Activated naive CD8-positive, alpha-beta T cell treated with anti-CD3 and anti-CD28 coated beads, Interleukin-2, amount 50 U/mL, for 16 hours (primary cell): Measurements from ENCODE around the gene AHNAK2.

Experiments
- DNase-seq: peaks from one replicate; pipeline ENCODE4 v3.0.0-alpha.2; 2020; ENCODE audit warnings: low read depth, low spot score

AHNAK2 gene

DNA sequence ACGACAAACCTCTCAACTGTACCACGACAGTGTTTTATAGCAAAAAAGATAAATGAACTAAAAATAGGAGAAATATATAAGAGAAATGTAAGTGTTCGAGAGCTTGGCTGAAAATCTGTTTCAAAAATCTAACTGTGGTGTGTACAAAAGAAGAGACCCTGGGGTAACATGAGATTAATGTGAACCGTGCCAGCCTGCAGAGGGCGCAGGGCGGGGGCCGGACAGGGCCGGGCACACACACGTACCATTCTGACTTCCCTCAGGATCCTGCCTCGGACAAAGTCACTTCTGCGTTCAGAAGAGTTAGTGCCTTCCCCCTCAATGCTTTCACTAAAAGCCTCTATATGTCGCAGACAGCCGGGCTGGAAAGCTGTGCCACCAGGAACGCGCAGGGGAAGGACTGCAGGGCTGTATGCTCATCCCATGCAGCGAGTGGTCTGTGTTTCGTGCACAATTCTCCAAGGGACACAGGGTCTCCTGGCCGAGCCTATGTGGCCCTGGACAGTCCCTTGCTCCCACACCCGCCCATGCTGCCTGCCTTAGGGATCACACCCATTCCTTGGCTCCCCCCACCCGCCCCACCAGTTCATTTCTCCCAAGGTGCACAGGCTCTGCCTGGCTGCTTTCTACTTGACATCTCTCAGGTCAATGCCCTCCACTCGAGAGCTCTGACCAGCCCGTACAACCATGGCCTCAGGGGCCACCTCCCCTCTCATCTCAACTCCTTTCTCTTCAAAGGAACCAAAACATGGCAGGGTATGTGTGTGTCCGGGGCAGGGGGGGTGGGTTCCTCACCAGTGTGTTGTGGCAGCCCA is 34.2 kb upstream of the AHNAK2 start:
- no peak for DNase-seq

DNA sequence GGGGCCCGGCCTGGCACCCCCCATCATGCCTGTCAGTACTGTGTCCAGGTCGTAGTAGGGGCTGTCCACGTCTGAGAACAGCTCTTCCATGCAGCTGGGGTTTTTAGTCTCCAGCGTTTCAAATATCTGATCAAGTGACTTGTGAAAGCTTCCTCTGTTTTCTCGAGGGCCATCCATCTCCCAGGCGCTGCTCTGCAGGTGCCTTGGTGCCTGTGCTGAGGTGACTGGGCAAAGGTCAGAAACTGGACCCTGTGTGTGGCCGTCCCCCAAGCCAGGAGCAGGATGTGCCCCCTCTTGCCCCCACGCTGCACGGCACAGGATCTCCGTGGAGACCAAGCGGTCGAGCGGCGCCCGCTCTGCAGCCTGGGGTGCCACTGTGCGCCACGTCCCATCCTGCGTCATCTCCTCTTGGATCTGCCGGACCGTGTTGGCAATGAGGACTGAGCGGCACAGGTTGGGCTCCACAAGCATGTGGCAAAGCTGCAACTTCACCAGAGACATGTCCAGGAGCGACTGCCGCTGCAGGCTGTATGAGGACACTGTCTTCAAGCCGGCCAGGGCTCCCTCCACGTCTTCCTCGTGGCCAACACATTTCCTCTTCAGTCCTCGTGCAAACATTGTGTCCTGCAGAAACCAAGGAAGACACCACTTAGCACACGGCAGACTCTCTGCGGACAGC is 33.3 kb upstream of the AHNAK2 start:
- DNase-seq = no peak

DNA sequence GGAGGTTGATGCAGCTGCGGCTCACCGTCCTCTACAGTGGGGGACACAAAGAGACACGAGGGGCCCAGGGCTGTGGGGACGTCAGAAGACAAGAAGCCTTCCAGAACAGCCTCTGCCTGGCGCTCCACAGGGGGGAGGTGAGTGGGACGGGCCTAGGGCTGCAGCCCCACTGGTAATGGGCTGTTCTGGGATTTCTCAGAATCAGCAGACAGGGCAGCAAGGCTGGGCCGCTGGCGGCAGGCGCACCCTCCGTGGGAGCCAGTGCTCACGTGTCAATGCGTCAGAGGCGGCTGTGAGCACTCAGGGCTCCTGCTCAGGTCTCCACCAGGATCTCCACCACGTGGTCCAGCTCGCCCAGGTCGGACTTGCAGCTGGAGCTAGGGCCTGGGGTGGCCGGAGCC is 32.7 kb upstream of the AHNAK2 start:
- DNase-seq = no peak

DNA sequence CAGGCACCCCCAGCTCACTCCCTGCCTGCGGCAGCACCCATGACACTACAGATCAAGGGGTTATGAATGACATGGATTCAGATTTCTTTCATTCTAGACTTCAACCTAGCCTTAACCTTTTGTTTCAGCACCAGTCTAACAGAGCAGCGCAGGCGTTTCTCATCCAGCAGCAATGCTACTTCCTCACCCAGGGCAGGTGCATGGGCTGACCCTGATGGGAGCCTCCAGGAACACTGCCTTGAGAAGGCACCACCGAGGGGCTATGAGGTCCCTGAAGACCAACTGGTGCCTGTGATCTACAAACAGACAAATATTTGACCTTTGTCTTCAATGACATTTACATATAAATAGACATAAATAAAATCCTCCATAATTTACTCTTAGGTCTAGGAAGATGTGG is 31.9 kb upstream of the AHNAK2 start:
- no peak for DNase-seq

DNA sequence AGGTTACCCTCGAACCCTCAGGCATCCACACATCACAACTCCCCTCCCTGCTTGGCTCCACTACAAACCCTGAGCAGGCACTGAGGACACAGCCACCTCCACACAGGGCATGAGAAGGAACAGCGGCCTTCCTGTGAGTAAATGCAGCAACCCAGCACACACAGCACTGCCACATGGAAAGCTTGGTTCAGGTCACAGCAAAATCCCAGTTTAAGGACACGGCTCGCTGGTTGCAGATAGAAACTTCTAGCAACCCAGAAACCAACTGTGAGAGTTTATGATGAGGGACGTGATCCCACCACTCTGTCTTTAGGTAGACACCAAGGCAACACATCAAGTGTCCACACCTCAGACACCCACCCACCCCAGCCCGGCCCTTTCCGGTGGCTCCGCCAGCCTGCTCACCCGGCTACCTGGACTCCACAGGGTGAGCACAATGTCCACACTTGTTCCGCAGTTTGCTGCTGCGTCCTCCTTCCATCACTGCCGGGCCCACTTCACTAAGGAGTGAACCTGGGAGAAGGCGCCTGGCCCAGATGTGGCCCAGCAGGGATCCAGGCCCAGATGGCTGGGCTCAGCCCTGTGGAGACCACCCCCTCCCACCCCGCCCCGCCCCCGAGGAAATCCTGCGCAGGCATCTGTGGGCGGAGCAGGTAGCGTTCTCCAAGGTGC is 29.6 kb upstream of the AHNAK2 start:
- DNase-seq = no peak

DNA sequence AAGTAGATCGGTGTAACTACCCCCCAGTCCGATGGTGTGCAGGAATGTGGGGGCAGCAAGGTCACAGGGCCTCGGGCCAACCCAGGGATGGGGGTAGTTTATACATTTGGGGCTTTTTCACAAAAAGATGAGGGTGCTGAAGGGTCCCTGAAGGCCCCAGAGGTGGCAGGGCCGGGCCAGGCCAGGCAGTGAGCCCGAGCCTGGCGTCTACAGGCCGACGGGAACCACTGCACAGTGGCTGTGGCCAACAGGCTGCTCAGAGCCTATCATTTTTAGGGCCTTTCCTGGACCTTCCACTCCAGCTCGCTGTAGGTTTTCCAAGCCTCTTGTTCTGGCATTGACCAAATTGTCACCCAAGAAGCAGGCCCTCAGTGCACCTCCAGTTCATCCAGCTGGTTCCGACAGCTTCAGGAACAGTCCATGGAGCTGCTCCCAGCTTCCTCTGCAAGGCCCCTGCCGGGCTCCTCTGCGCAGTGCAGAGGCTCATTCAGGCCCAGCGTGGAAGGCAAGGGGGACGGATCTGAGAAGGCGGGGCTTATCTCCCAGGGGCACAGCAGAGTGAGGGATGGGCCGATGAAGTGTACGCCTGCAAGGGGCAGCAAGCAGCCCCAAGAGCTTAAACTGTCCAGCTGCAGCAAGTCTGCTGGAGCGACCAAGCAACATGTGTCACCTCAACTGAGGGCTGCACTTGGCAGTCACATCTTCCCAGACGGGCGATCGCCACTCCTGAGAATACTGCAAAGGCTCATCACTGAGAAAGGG is 28.8 kb upstream of the AHNAK2 start:
- no peak for DNase-seq

DNA sequence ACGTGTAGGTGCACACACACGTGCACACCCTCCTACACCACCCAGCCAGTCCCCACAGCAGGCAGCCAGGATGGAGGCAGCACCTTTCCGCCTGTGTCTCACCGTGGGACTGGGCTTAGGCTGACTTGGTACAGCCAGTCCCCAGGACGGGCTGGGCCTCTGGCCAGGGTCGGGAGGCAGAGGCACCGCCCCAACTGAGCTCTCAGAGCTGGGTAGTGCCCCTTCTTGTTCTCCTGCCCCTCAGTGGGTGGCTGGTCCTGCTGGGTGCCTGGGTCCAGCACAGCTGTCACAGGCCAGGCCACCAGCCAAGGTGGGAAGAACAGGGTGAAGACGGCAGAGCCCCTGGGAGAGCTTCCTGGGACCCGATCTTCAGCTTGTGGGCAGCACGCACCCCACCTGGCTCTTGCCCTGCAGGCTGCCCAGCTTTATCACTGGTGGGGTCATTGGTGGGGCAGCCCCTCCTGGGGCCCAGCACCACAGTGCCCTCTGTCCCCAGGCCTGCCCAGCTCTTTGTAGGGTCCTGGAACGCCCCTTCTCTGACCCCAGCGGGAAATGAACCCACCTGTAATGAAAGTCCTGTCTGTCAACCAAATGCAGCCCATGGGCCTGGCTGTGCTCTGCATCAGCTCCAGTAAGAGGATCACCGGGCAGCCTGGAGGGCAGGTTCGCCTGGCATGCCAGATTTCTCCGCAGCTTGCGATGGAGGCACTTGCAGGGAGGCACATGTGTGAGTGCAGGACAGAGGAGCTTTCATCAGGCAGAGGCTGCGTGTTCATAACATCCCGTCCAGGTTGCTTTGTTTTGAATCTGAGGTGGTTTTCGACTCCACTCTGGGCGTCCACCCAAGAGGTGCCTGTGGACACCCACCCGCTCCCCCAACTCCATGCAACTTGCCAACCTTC is 28.0 kb upstream of the AHNAK2 start:
- no peak for DNase-seq

DNA sequence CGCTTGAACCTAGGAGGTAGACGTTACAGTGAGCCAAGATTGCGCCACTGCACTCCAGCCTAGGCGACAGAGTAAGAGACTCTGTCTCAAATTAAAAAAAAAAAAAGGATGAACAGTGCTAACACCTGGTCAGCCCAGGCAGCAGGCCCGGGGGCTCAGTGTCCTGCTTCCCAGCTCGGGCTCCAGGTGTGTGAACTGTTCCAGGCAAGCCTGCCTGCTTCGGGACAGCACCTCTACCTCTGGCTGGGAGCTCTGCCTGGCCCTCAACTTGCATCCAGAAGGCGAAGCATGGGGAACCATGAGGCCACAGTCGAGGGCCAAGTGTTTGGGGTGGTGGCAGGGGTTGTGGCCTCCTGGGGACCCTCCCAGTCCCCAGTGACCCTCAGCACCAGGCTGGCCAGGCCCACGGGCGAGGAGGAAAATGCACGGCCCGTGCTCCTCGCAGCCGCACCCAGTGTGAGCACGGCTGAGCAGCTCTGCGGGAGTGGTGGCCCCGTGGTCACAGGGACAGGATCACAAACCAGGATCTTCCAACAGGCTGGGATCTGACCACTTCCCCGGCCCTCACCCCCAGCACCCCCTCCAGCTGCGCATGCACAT is 27.3 kb upstream of the AHNAK2 start:
- DNase-seq = no peak

DNA sequence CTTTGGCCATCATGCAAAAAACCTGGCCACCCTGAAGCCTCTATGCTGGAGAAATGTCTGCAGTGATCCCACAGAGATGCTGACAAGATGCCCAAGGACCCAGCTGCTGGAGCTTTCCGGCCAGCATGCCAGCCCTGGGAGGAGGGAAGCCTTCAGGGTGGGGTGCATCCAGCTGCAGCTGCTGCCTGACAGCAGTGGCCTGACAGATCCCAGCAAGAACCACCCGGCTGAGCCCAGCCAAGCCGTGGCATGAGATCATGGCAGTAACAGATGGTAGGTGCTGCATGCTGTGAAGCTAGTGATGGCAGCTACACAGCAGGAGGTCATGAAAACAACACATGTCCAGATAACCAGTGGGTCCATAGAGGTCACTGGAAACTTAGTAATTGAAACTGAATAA is 21.2 kb upstream of the AHNAK2 start:
- DNase-seq = no peak

DNA sequence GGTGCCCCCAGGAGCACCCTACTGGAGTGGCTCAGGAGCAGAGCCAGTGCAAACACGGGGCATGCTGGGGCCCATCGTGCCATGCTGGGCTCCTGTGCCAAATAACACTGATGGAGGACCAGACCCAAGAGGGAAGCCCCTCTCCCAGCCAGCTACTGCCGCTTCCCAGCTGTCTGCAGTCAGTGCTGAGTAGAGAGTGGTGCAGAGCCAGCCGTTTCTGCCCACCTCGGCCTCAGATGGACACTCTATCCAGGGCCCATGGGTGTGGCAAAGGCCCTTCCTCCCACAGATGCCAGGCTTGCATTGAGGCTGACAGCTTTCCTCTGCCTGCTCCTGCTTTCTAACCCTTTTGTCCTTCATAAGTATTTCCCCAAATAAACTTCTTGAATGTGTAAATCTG is 20.6 kb upstream of the AHNAK2 start:
- DNase-seq = no peak

DNA sequence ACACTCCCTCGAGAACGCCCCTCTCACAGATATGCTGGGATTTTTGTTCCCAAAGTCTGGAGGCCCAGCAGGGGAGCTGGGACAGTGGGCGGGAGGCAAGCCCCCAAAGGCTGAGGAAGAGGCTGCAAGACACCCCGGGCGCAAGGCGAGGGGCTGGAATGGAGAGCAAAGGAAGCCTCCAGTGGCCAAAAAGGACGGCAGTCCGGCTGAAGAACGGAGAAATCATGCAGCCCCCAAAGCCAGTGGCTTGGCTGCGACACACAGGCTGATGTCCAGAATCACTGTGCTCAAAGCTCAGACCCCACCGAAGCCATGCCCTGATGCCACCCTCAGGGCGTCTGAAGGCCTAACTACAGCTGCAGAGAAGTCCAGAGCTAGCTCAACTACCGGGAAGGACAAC is 18.3 kb upstream of the AHNAK2 start:
- DNase-seq = no peak

DNA sequence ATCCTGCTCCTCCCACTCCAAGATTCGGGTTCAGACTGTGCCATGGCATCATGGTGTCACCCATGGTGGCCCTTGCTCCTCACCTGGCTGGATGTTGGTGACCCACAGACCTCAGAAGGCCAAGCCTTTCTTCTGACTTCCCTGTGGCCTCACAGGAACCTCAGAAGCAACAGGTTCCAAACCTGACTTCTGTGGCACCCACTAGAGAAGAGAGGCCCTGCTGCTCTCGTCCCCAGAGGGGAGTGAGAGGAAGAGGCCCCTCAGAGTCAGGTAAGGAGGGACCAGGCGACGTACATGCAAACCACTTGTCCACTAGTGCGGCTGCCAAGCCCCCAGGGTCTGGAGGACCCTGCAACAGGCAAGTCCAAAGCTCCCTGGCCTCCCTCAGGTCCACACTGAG is 17.9 kb upstream of the AHNAK2 start:
- DNase-seq = no peak

DNA sequence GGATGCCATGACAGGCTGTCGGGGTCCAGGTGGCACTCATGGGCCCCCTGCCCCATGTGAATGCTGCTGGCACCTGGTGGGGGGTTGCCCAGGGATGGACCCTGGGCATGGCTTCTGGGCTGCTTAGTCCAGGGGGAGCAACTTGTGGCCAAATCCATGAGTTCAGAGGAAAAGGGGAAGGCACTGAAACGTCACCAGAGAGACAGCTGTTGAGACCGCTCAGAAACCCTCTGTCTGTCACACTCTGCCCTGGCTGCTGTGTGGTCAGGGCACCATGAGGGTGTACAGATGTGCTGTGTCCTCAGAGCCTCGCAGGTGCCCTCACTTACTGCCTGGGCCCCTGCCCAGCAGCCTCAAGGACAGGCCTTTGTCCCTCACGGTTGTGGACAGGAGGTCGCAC is 16.8 kb upstream of the AHNAK2 start:
- DNase-seq = no peak

DNA sequence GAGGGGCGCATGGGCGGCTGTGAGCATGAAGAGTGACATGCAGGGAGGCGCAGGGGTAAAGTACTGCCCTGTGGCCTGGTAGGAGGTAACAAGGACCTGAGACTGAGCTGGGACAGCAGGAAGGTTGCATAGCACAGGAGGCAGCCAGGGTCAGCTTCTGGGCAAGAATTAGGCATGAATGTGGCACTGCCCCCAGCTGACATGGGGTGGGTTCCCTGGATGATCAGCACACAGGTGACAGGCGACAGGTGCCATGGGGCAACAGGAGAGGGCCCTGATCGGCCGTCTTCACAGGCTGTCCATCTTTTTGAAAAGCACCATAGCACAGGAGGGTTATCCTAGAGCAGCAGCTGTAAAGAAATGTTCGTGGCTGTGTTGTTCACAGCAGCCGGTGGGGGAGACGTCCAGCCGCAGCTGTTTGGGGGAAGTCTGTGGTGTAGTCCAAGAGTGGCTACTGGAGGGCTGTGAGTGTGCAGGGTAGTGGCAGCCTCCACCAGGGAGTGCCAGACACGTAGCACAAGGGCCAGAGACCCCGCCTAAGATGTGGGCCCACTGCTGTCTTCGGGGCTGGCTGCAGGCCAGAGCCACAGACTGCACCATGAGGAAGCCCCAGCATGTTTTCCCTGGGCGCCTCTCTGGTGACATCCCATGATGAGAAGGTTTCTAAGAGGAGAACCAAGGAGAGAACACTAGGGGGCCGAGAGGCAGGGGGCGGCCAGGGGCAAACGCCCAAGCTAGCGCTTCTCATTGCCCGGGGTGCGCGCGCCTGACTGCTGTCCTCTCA is 15.8 kb upstream of the AHNAK2 start:
- no peak for DNase-seq

DNA sequence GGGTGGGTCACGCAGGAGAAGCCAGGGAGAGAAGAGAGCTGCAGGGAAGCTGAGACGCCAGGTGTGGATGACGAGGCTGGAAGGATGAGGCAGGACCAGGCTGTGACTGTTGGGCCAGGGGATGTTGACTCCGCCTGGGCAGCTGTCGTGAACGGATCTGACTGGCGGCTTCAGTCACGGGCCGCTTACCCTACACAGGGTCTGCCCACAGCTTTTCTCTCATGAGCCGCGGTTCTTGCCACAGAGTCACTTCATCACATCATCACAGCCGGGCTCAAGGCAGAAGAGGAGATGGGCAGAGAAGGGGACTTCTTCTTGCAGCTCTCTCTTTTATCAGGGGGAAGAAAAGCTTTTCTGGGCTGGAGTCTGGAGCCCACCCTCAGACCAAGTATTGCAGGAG is 15.1 kb upstream of the AHNAK2 start:
- no peak for DNase-seq

DNA sequence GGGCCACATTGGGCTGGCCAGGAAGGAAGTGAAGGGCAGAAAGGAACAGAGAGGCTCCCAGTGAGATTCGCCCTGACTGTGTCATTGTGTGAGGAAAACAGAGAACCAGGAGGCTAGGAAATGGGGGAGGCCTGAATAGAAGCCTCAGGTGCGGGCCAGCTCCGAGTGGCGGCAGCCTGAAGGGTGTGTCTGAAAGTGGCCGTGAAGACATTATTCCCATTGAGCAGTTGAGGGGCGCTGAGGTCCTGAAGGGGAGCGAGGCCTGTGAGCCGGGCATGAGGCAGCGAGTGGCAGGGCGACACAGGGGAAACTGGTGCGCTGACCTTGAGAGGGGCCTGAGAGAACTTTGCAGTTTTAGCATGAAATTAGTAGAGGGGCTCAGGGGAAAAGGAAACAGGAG is 14.3 kb upstream of the AHNAK2 start:
- no peak for DNase-seq

DNA sequence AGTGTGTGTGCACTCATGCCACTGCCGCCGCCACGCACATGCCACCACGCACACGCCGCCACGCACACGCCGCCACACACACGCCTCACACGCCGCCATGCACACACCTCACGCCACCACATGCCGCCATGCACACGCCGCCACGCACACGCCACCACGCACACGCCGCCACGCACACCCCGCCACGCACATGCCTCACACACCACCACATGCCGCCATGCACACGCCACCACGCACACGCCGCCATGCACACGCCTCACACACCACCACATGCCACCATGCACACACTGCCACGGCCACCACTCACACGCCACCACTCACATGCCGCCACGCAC is 13.7 kb upstream of the AHNAK2 start:
- no peak for DNase-seq

DNA sequence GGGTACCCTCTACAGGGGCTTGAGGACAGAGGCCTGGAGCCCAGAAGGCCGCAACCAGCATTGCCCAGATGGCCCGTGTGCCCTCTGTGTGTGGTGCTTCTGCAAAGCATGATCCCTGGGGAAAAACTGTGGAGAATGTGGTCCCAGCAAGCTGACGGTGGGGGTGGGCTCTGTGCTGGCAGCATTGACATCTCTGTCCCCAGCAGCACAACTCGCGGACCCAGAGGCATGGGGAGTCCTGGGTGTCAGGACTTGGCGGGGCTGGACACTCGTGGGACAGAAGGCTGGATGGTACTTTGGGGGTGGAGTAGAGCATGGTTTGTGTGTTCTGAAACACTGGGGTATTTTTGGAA is 11.8 kb upstream of the AHNAK2 start:
- no peak for DNase-seq

DNA sequence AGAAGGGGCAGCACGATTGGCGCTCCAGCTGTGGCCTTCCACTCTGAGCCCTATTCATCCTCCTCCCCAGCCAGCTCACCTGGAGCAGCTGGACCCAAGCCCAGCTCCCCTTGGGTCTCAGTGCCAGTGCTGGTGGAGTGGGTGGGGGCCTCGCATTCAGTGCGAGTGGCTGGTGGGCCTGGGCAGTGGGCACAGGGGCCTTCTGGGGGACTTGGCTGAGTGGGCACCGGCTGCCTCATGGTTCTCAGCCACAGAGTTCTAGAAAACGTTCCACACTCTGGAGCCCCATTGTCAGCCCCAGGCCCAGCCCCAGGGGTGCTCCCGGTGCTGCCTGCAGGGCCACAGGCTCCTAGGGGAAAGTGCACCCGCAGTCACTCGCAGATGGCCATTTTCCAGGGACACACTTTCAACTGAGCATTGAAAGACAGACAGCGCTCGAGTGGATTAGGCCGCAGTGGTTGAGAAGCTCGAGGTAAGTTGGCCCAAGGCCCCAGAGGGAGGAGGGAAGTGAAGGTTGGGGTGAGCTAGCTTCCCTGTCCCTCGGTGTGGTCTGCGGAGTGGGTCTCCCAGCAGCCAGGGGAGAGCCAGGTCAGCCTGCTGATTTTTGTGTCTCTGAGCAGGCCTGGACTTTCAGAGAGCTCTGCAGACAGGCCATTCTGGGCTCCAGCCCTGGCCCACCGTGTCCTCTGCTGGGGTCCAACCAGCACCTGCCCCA is 11.2 kb upstream of the AHNAK2 start:
- no peak for DNase-seq
